T1000 (cell line): ENCODE measurements around the gene BCAR1.
A peak's percentile ranks its signal among the peaks of the same experiment; 100 is the strongest.
"Not testable (repeated sequence)": the region's sequence is repeated elsewhere in the genome, so short reads cannot be mapped to it uniquely, and the experiment has no call there.

Experiments used
- DNase-seq: peaks from one replicate; lab custom pipeline; 2025; ENCODE audit warnings: mixed read lengths; lab: John Stamatoyannopoulos, UW

BCAR1 gene

GRCh38 chr16:75269358-75269757, 17.9 kb upstream of the BCAR1 start:
- not testable (repeated sequence) for DNase-seq

- peak; percentile 20 for DNase-seq
Observed at GRCh38 chr16:75267631-75268264, 16.3 kb upstream of the BCAR1 start.

DNA sequence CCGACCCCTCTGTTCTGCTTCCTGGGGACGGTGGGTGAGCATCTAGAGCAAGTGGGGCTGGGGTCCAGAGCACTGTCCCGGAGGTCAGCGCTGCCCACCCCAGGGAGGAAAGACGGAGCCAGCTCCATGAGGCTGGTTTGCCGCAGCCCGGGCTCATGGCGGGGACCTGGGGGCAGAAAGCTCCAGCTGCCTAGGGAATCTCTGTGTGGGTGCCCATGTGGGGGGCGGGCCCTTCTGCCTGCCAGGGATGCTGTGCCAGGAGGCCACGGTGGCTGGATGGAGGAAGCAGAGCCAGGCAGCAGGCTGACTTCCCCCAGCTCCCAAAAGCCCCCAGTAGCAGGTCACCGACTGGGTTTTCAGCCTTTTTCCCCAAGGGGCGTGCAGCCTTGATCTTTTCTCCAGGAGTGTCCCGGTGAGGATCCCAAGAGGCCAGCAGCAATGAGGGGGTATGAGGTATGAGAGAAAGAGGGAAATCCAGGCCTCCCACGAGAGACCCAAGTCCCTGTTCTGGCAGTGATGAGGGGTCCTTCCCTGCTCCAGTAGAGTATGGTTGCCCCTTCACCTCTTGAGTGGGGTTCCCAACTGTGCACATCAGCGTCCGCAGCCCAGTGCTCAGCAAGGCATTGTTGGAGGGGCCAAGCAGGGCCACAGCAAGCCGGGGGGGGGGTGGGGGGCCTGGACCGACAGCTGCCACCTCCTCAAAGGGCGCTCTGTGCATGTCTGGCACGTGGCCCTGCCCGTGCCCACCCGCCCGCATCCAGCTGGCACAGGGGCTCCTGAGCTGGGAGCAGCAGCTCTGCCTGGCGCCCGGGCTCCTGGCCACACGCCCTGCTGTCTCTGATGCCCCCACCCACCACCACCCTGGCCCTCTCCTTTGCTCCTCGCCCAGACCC, 15.6 kb upstream of the BCAR1 start:
- DNase-seq, result no peak

DNA sequence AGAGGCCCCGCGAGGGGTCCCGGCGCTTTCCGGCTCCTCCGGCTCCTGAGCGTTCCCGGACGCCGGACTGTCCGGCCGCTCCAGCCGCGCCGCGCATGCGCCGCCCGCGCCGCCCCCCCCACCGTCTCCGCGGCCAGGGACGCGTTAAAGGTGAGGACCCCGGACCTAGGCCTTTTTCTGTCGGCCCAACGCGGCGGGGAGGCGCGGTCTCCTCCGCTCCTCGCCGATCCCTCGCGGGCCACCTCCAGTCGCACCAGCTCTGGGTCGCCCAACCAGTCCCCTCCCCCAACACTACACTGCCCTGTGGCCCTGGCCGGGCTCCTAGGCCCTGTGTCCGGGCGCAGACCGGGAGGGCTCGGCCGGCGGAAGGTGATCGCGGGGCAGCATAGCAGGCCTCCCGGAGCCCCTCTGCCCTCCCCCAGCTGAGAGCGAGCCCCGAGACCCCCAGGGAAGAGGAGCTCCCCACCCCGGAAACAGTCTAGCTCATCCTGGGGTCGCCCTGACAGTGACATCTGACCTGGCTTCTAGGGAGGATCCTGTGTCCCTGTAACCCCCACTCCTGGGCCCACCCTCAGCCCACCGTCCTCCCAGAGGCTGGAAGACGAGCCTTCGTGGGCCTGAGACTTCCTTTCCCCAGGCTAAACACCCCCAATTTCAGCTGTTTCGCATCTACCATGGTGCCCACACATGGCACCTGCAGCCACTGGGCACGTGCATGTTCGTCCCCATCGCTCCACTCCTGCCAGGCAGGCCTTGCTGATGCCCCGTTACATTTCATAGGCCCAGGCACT, 14.7 kb upstream of the BCAR1 start:
- DNase-seq, result peak; percentile 39

DNA sequence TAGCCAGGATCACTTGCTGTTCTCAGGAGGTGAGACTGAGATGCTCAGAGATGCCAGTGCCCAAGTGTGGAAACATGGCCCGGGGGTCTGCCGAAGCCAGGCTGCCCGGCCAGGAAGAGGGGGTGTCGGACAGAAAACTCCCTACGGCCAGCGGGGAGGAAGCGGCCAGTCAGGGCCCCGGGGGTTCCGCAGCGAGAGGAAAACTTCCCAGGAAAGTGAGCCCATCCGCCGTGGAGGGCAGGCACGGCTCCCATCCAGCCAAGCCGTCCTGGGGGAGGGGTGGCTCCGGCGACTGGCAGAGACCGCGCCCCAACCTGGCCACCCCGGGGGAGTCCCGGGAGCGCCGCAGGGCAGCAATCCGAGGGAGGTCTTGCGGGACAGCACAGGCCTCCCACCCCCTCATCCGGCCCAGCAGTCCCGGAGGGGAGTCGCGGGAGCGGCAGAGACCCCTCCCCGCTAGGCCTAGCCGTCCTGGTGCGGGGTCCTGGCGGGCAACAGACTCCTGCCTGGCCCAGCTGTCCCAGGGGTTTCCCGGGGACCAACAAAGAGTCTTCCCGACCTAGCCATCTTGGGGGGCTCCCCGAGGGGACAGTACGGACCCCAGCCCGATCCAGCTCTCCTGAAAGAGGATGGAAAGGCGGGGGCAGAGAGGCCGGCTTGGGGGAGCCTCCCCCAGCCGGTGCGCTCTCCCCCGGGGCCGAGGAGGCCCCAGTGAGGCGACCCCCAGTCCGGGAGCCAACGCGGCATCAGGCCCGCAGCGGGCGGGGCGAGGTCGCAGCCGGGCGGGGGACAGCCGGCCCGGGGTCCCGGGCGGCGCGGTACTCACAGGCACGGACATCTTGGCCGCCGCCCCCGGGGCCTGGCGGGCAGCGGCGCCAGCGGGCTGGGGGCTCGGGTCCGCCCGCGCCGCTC, 13.8 kb upstream of the BCAR1 start:
- no peak for DNase-seq

- DNase-seq, result no peak
Observed at GRCh38 chr16:75264457-75264998, 13.1 kb upstream of the BCAR1 start.

GRCh38 chr16:75263963-75264445, 12.6 kb upstream of the BCAR1 start:
- no peak for DNase-seq

GRCh38 chr16:75263291-75263962, 12.0 kb upstream of the BCAR1 start:
- DNase-seq, result no peak

DNA sequence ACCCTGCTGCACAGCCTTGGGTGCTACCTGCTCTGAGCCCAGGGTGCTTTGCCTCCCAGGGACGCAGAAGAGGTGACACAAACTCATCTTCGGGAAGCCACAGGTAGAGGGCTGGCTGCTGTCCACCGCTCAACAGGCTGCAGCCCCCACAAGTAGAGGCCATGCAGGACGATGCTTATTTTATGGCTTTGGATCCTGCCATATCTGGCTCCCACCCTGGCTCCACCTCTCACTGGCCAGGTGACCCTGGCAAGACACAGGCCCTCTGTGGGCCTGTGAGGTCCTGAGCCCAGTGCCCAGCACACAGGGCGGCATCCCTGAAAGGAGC, 11.3 kb upstream of the BCAR1 start:
- no peak for DNase-seq

DNA sequence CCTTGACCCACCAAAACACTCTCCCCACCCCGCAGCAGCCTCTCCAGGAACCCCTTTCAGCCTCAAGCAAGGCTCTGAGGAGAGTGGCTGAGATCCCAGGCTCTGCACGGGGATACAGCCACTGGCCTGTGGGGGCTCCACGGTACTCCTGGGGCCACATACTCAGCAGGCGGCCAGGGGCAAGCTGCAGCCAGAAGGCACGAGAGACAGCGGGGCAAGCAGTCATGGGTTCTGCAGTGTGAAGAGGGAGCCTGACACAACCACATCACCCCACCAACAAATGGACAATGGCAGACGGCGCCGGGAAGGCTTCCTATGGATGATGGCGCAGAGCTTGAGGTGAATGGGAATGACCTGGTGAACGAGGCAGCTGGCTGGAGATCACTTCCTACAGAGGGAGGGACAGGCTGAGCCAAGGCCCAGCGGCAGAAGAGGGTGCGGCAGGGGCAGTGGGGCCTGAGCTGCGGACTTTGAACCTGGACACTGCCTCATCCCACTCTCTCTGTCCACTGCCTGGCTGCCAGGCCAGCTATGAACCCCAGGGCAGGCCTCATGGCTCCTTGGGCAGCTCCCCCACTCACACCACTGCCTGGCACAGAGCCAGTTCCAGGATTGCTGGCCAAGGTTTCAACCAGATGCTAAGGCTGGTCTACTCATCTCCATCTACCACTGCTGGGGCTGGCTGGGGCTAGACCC, 10.8 kb upstream of the BCAR1 start:
- no peak for DNase-seq

GRCh38 chr16:75261590-75262078, 10.2 kb upstream of the BCAR1 start:
- no peak for DNase-seq

DNA sequence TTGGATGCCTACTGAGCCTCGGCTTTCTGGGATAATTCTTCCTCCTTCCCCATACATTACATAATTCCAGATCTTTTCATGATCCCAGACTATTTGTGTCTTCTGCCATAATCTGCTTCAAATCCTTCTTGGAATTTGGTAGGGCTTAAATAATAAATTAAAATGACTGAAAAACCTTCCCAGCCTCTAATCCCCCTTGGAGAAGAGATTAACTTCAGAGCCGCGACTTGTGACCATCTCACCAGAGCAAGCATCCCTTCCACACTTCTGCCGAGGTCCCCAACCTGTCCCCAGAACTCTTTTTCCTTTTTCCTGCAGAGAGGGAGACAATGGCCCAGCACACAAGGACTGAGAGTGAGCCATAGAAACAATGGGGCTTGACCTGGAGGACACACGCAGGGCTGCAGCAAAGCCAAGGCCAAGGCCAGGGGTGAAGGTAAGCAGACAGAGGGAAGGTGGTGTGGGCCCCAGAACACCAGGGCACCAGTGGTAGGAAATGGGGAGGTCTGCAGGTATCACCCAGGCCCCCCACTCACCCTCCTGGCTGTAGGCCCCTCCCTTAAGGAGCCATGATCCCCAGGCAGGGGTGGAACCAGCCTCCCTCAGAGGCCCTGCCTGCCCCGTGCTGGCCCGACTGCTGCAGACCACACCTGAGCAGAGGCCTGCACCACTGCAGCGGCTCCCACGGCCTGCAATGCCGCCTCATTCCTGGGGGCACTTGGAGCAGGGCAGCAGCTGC, 9.6 kb upstream of the BCAR1 start:
- DNase-seq, result no peak

GRCh38 chr16:75258807-75259141, 7.3 kb upstream of the BCAR1 start:
- no peak for DNase-seq

- no peak for DNase-seq
Observed at GRCh38 chr16:75257886-75258806, 6.7 kb upstream of the BCAR1 start.

DNA sequence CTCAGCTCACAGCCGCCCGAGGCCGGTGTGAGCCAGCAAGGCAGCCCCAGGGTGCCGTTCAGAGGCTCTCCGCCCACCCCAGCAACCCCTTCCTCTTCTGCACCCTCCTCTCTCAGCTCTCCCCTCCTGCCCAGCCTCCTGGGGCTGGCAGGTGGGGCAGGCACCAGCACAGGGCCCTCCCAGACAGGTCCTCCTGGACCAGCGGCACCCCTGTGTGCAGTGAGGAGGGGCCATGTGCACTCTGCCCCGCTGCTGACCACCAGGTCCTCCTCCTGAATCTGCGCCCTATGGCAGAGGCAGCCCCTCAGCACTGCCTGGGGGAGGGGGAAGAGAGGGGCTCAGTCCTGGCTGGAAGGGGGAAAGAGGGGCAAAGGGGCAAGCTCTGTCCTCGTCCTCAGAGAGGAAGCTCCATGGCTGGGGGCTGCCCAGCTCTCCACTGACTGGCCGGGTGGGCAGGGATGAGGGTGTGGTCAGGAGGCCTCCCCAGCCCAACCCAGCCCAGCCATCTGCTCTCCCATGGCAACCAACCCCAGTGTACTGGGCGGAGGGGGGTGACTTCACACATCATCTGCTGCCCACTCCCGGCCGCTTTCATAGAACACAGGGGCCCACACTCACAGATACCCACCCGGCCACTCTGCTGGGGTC, 5.4 kb upstream of the BCAR1 start:
- no peak for DNase-seq

DNA sequence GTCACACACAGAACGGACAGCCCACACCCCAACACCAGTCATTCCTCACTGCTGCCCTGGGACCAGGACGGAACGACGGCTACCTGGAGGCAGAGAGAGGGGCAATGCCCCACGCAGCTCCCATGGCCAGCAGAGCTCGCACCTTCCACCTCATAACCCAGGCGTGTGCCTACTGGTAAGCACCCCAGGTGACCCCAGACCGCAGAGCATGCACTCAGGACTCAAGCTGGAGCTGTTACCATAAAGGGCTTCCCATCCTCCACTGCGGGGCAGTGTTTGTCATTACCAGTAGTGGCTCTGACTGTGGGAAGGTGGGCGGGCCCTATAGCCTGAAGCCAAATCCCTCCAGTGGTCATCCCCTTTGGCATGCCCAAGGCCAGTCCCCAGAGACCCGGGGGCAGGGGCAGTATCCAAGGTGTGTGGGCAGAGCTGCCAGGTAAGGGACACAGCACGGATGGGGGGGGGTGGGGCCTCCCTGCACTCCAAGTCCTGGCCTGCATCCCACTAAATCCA, 4.7 kb upstream of the BCAR1 start:
- DNase-seq, result no peak

DNA sequence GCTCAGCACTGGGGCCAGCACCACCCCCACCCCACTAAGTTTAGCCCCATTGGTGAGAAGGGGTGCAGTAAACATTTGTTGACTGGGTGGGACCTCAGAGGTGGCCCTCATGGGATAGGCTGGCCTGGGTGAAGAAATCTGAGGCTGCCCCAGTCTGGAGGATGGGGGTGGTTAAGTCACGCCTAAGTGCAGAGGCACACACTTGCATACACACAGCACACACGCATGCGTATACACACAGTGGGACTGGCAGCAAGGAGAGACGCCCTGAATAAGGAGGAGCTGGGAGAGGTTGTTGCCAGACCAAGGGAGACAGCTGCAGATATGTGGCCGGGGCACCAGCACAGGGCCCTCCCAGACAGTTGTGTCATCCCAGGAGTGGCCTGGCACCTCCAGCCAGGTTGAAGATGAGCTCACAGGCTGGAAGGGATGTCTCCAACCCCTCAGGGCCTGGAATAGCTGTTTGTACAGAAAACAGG, 3.0 kb upstream of the BCAR1 start:
- DNase-seq, result no peak
